PC-3 (cell line): ENCODE results near the gene ARL2BP.

Experiments used
- CTCF ChIP-seq: fragments of 300-600 bp; sonication (generic); conservative IDR thresholded peaks from 2 replicates; pipeline ENCODE4 v1.5.1; 2017; ENCODE audit warnings: antibody characterized with exemption, low read depth, mild to moderate bottlenecking, low read length
- EZH2 ChIP-seq: fragments of 300-600 bp; sonication (generic); IDR thresholded peaks from one replicate; pipeline ENCODE4 v1.6.1; 2017; ENCODE audit warnings: antibody characterized with exemption, mild to moderate bottlenecking, low read length; ENCODE audit not compliant: unreplicated experiment
- EZH2phosphoT487 ChIP-seq: fragments of 300-600 bp; sonication (generic); IDR thresholded peaks from 2 replicates; pipeline ENCODE4 v1.6.1; 2018; ENCODE audit warnings: mild to moderate bottlenecking, antibody characterized with exemption, low read length, borderline replicate concordance

- TF ChIP-seq CTCF (no peak), EZH2 (no peak), EZH2phosphoT487 (no peak)
Measured at GRCh38 chr16:57301126-57301817, 56.2 kb downstream of the ARL2BP start.
